LoVo (cell line): ENCODE data around the gene SSTR3.

ENCODE experiments used
- DNase-seq: peaks from one replicate; pipeline ENCODE4 v3.0.0-alpha.2; 2016; ENCODE audit warnings: low spot score

SSTR3 gene

DNA sequence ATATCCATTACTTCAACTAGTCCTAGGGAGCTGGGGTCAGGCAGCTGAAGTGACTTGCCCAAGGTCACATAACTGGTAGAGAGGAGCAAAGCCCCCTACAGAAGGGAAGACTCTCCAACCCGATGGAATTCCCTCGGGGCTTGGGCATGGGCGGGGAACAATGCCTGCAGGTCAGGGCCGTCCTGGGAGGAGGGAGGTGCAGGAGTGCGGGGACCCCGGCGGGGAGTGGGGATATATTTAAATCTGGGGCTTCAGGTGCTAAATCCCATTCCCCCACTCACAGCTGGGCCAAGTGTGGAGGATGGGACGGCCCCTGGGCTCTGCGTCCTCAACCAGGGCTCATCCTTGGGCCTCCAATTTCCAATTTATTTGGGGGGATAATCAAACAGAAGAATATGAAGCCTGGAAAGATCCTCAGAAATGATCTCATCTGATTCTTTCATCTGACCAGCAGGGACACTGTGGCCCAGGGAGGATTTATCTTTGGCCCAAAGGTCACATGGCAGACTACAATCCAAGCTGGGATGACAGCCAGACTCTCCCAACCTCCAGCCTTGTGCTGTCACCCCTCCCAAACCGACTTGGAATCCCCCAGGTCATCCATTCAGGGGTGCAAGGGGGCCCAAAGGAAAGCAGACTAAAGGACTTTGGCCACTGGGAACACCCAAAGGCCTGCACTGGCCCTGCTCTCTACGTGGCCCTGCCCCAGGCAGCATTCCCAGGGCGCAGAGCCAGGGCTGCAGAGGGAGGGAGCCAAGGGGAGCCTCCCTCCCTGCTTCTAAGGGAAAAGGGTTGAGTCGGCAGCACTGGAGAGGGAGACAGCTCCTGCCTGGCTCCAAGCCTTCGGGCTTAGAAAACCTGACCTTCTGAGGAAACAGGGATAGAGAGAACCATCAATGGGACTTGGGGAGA, 15.5 kb downstream of the SSTR3 start:
- peak; percentile 50 for DNase-seq

DNA sequence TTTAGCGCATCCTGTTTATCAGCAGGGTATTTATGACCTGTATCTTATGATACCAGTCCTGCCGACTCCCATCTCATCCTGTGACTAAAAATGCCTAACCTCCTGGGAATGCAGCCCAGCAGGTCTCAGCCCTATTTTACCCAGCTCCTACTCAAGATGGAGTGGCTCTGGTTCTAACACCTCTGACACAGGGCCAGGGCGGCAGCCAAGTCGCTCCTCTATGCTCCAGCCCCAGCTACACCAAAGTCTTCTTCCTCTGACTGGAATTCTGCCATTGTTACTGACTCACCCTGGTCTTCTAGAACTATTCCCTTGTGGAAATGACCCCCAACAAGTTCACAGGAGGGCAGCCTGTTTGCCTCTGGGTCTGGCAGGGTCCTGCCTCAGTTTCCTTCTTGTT, 16.4 kb downstream of the SSTR3 start:
- DNase-seq = peak; percentile 22

DNA sequence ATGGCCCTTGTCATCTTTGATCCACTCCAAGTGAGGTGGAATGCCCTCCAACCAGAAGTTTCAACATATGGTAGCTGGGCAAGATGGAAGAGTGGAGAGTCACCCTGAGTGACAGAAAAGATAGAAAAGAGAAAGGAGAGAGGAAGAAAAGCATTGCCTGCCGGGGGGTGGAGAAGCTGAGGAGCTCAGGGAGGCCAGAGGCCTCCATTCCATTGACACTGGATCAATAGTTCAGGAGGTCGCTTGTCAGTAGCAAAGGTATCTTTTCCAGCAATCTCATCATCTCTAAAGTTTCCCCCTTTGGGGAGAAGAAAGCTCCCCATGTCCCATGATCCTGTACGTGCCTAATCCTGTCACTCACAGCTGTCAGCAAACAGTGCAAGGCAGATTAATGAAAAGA, 17.5 kb downstream of the SSTR3 start:
- DNase-seq = no peak

DNA sequence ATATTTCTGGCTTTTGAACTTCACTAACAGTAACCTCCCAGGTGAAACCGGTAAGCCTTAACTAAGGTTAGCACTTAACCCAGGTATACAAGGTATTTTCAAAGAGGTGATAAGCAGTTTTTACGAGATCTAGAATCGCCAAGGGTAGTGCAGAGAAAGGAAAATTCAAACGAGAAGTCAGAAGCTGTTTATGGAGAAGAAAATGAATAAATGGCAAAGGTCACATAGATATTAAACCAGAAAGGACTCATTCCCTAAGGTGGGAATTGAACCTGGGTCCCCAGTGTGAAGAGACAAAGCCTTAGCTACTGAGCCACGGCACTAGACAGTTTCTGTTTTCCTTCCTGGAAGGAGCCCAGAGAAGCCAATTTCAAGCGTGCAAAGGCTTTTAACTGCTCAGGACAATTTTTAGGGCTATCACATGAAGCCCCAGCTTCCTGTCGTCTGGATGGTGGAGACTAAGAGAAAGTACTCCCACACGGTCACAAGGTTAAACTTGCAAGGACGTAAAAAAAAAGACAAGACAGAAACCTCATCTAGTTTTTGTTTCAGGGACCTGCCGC, 18.6 kb downstream of the SSTR3 start:
- DNase-seq = peak; percentile 10

DNA sequence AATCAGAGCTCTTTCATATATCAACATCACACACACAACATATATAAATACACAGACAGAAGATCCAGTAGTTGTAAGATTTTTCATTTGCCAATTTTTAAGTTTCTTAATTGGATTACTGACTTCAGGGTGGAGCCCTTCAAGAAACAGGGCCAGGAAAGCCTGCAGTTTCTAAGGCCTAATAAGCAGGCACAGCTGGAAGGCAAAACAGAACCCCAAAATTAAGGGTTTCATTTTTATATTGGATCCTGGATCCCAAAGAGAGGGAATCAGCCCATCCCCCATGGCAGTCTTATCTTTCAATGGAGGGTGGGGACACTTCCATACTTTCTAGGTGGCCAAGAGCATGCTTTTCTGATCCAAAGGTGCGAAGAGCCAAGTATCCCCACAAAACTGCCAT, 19.5 kb downstream of the SSTR3 start:
- no peak for DNase-seq

DNA sequence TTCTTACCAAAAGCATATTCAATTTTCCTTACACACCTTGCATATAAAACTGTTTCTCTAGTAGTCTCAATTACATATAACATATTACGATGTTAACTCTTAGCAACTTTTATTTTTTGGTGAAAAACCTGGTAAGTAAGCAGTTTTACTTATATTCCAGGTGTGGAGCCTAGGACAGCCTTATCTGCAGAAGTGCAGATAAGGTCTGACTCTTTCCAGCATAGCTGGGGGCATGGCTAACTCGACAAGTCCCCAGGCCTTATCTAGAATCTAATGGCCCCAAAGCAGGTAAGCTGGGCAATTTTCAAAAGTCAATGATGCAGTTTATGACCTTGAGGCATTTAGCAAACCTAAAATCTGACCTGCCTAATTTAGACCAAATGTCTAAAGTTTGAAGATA, 20.1 kb downstream of the SSTR3 start:
- DNase-seq = no peak

DNA sequence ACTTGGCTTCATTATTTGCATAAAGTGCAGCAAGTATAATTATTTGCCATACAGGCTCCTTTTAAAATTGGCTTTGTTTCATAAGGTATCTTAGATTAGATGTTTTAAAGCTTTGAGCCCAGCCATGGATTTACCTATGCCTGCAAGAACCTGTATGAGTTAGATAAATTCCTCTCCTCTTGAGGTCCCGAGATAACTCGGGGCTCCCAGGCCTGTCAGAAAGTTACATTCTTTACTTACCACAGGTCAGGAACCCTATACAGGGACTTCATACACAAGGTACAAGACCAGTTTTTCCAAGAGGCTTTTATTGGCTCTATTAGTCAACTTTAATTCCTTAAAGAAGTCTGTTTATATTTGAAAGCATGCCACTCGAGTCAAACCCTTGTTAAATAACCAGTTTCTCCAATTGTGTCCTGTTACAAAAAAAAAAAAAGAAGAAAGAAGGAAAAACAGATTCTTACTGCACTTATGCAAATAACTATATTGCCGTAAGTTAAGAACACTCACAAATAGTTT, 22.0 kb downstream of the SSTR3 start:
- no peak for DNase-seq

DNA sequence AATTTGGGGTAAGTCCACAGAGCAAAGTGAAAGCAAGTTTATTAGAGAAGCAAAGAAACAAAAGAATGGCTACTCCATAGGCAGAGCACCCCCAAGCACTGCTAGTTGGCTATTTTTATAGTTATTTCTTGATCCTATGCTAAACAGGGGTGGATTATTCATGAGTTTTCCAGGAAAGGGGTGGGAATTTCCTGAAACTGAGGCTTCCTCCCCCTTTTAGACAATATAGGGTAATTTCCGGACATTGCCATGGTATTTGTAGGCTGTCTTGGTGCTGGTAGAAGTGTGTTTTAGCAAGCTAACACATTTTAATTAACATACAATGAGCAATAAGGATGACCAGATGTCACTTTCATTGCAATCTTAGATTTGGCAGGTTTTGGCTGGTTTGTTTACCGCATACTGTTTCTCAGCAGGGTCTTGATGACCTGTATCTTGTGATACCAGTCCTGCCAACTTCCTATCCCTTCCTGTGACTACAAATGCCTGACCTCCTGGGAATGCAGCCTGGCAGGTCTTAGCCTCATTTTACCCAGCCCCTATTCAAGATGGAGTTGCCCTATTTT, 23.3 kb downstream of the SSTR3 start:
- no peak for DNase-seq

DNA sequence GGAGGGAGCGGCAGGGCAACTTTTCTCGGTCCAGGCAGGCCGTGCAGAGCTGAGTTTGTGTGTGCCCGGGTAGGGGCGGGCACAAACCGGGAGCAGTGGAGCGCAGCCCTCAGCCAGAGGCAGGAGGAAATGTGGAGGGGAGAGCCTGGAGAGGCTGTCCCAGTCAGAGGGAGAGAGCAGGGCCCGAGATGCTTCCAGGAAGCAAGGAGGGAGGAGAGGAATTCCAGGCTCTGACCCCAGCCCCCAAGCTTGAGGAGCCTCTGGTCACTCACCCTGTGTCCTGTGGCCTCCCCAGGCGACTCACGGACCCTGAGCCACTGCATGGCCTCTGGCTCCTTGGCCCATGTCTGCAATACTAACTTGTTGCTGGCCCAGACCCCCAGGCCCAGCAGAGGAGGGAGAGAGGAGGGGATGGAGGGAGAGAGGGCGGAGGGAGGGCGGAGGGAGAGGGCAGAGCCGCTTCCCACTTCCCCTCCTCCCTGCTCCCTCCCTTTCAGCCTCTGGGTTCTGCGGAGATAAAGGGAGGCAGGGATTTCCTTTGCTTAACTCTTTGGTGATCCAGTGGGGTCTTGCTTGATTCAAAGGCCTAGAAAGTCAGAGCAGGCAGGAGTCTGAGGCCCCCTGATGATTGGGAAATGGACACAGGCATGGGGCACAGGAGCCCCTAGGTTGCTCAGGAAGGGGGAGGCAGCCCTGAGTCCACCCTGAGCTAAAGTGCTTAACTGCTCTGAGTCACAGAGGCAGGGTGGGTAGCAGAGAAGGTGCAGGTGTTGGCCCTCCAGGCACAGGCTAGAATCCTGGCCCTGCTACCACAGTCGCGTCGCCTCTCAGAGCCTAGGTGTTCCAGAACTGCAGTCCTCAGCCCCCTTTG, 24.2 kb downstream of the SSTR3 start, which contains the start of gene C1QTNF6:
Gene C1QTNF6 (minus strand): TSS at position 357 of the 871 bp plus-strand sequence. CDS start 34 bp downstream, at position 323.
- no peak for DNase-seq

DNA sequence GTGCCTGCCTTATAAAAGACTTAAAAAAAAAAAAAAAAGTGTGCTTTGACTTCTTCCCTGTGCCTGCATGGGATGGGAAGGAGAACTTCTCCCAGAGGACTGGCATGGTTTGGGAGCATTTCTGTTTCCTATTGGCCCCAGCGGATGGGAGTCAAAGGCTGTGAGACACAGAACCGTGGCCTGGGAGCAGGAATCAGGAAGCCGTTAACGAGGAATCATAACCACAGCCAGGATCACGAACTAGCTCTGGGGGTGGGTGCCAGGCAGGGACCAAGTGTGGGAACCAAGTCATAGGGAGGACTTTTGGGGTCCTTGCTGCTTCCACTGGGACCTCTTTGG, 24.8 kb downstream of the SSTR3 start:
- DNase-seq = no peak

DNA sequence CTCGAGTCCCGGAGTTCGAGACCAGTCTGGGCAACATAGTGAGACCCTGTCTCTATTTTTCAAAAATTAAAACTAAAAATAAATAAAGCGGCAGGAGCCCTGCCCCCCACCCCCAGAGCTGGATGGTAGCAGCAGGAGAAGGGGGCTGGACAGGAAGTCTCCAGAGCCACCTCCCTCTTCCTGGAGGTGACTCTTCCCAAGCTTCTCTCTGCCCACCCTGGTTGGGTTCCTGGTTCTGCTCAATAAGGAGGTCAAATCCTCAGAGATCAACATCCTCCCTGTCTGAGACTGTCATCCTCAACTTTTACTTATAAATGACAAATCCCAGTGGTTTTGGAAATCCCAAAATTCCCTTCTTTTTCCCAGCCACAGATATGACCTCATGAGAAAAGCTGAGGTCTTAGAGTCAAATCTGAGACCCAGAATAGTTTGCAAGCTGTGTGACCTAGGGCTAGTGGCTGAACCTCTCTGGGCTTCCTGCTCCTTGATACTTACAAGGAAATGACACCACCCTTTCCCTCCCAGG, 25.2 kb downstream of the SSTR3 start:
- no peak for DNase-seq

DNA sequence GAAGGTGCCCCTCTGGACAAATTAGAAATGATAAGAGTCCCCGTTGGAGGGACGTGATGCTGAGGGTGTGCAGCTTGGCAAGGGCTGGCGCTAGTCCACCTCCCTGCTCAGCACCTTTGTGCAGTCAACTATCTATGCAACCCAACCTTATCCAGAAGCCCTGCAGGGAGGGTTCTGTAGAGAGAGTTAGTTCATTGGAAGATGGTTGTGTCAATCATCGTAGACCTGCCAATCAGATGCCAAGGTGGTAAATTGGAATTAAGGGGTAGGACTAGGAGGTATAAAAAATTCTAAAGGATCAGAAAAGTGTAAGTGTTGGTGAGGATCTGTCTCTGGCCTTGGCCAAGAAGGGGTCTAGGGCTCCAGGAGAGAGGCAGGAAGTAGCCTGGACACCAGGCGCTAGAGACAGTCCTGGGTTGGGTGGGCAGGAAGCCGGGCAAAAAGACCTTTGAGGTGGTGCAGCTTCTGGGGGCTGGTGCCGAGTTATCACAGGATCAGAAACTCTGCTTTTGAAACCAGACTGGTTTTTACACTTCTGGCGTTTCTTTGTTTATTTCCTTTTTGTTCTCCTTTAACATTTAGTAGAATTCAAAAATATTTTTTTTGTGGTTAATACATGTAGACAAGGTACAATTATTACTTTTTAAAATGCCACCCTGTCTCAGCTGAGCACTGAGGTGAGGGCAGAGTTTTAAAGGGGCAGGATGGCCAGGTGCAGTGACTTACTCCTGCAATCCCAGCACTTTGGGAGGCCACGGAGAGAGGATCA, 25.9 kb downstream of the SSTR3 start:
- peak; percentile 13 for DNase-seq

DNA sequence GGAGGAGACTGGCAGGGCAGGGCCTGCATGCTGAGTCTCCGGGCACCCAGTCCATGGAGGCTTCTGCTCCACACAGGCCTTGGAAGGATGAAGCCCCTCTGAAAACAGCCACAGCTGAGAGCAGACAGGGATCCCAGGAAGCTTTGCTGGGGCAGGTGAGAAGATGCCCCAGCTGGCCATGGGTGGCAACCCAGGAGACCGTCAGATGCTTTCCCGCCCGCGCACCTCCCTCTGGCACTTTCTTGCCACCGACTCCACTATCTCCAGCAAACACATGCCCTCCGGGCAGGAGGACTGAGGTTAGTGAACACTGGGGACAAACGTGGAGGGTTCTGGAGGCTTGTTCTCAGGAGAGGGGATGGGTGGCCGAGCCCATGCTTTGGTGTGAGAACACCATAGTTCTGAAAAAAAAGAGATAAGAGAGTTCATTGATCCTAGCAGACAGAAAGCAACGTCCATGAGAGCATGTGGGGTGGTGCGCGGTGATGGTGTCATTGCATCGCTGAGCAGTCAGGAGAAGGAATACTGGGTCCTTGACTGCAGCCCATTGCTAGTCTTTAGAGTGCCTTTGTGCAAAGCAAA, 26.5 kb downstream of the SSTR3 start:
- no peak for DNase-seq

DNA sequence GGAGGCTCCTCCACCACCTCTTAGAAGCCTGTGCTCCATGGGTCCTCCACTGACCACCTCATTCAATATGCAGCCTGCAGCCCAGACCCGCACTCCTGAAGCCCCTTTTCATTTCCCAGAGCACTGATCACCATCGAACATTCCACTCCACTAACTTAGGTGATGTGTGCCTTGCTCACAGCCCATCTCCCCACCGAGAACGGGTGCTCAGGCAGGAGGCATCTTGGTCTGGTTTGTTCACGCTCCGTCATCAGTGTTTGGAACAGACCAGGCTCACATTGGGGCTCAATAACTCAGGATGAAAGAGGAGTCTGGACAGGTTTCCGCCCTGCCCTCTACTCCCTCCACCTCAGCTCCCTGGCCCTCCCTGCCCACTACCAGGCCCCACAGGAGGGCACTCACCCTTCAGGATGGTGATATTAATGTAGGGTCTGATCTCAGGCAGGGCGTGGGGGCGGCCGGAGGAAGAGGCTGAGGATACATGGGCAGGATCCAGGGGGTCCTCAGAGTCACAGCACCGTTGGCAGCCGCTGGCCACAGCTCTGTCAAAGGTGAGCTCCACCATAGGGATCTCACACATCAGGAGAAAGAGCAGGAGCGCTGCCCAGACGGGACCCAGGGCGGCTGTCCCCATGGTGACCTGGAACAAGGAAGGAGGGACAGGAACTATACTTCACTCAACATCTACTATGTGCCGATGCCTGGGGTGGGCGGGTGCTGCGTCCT, 27.3 kb downstream of the SSTR3 start:
- no peak for DNase-seq

DNA sequence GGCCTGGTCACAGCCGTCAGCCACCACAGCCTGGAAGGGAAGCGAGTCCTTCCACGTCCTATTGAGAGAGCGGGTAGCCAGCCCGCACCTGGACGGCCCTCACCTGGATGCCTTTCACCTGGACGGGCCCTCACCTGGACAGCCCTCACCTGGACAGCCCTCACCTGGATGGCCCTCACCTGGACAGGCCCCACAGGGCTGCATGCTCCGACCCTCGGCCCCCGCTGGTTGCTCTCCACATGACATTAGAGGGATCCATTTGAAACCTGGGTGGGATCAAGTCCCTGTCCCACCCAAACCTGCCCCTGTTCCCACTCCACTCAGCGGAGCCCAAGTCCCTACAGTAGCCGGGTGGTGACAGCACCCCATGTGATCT, 27.9 kb downstream of the SSTR3 start:
- DNase-seq = no peak

DNA sequence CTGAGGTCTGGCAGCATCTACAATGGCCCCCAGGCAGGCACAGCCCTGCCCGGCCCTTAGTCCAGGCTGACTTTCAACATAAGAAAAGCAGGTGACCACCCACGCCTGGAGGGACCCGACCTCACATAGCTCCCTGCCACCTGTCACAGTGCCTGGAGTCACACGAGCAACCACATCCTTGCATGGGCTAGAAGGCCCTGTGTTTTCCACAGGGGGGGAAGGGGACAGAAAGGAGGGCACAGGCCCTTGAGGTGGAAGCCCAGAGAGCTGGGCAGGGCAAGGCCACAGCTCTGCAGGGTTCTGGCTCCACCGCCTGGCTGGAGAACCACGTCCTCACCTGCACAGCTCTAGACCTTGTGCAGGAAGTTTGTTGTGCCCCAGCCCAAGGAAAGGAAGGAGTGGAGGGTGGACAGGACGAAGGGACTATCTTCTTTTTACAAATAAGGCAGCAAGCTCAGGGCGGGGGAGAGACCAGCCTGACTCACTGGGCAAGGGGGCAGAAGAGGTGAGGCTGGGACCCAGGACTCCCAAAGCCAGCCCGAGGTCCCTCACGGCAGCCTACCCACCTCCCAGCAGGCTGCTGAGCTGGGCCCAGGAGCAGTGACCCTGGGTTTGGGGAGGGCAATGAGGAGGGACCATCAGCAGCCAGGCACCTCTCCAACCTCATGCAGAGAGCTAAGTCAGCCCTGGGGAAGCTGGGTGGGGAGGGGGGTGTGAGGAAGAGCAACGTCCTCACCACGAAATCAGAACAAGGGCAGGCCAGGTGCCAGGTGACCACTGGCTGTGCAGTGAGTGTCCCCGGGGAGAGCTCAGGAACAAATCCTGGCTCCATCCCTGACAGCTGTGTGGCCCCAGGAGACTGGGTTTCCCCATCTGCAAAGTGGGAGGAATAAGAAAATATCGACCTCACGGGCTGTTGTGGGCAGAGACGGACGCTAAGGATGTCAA, 28.6 kb downstream of the SSTR3 start:
- DNase-seq = no peak

DNA sequence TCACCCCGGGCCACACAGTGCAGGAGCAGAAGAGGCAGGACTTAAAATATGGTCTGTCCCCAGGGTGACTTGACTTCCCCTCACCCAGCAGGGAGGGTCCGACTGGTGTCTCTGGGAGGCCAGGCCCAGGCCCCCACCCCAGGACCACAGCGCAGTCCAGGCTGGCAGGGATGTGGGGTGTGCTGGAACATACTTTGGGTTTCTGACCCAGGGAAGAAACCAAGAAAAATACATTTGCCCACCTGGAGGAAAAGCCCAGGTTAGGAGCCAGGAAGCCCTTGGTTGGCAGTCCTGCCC, 29.4 kb downstream of the SSTR3 start:
- no peak for DNase-seq

DNA sequence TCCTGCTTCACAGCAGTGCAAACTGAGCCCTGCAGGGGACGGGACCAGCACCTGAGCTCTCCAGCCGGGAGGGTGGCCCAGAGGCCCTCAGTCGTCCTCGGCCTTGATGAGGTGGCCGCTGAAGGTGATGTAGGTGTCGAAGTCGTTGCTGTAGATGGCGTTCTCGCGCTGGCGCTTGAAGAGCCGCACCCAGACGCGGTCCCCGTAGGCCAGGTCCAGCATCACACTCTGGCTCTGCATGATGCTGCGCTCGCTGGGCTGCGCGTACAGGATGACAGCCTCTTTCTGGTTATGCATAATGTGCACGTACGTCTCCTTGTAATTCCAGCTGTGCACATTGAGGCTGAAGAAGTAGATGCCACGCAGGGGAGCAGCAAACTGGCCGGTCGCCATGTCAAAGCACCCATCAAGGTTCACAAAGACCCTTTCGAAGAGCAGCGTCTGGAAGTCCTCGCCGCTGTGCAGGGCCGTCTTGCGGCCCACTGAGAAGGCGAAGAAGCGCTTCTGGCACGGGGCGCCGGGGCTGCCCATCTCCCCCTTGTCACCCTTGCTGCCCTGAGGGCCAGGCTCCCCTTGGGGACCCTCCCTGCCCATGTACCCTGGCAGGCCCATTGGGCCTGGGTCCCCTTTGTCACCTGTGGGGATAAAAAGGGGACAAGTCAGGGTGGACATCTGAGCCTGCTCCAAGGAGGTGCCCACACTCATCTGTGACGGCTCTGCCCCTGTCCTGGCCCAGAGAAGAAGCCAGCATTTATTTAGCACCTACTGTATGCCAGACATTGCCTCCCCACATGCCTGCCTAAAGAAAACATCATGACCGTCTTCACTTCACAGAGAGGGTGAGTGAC, 30.0 kb downstream of the SSTR3 start:
- DNase-seq = no peak
